ENCODE results near the gene OR51F1. TPM values are rescaled to one million over a fixed set of nuclear protein-coding genes. Genes with fewer than 3 reads are reported as not detected.

The OR51F1 gene
- total RNA-seq, 4 donors from 2014 or later = not detected

DNA sequence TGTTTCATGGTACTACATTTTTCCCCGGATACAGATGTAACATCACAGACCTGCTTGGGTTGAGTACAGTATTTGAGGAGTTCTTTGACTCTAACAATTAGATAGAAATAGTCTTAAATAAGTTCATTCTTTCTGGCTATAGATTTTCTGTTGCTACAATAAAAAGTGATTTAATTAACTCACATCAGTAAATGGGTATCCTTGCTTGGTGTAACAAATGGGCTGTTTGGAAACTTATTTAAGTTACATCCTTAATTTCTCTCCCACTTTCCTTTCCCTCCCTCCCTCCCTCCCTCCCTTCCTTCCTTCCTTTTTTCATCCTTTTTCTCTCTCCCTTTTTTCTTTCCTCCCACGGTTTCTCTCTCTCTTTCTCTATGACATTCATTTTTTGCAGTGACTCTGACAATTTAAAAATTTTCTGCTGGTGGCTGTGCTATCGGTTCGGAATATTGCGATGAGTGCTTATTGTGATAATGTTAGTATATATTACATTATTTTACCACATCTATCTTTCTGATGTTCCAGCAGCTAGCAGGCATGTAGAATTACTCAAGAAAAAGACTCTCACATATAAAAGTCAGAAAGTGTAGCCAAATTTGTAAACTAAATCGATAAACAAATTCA, 3.2 kb downstream of the OR51F1 start:
- 85% methylated on average over 6 of the region's 6 CpGs for WGBS
- H3K4me3 ChIP-seq = no peak overlapping the region
- H3K36me3 ChIP-seq = no peaks in the 10 kb centered on the region
- no peaks in the 10 kb centered on the region for H3K4me1 ChIP-seq
- no peak for DNase-seq (ENCODE audit: extremely low spot score)
- no peak overlapping the region for H3K27ac ChIP-seq (replicated peaks in 1 of 4)
- TF ChIP-seq EP300 (IDR thresholded peaks at IDR 0.05) = no peak
- no peak for TF ChIP-seq POLR2AphosphoS5 (IDR thresholded peaks at IDR 0.05)
- TF ChIP-seq POLR2A (IDR thresholded peaks at IDR 0.05; ENCODE audit: low read depth) = no peak
- TF ChIP-seq, protein P1, sequence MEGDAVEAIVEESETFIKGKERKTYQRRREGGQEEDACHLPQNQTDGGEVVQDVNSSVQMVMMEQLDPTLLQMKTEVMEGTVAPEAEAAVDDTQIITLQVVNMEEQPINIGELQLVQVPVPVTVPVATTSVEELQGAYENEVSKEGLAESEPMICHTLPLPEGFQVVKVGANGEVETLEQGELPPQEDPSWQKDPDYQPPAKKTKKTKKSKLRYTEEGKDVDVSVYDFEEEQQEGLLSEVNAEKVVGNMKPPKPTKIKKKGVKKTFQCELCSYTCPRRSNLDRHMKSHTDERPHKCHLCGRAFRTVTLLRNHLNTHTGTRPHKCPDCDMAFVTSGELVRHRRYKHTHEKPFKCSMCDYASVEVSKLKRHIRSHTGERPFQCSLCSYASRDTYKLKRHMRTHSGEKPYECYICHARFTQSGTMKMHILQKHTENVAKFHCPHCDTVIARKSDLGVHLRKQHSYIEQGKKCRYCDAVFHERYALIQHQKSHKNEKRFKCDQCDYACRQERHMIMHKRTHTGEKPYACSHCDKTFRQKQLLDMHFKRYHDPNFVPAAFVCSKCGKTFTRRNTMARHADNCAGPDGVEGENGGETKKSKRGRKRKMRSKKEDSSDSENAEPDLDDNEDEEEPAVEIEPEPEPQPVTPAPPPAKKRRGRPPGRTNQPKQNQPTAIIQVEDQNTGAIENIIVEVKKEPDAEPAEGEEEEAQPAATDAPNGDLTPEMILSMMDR (IDR thresholded peaks at IDR 0.05) = no peak
- H3K9me3 ChIP-seq = no peaks in the 10 kb centered on the region
- intact Hi-C loops (cut with DNase I) = no loop called here
- no peaks in the 10 kb centered on the region for H3K27me3 ChIP-seq

DNA sequence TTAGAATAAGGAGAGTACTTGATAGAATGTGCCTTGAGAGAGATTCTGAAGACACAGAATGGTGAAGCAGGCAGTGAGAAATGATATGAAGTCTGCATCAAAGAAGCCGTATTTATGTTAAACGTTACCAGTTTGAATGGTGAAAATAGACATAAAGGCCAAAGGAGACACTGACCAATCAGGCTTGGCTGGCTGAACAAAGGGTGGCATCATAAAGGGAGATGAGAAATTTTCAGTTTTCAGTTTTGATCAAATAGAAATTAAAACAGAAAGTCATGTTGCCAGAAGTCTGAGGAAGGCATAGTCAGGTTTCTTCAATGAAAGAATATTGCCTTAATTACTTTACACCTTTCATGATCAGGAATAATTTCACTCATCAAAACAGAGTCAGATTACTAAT, 6.6 kb downstream of the OR51F1 start:
- intact Hi-C loops (cut with DNase I) = no loop called here
- no peak overlapping the region for H3K4me3 ChIP-seq
- WGBS = 74% methylated on average over 2 of the region's 2 CpGs
- no peaks in the 10 kb centered on the region for H3K4me1 ChIP-seq
- no peaks in the 10 kb centered on the region for H3K36me3 ChIP-seq
- H3K27ac ChIP-seq (replicated peaks in 1 of 4) = no peak overlapping the region
- no peak for DNase-seq (ENCODE audit: extremely low spot score)
- H3K27me3 ChIP-seq = no peaks in the 10 kb centered on the region
- TF ChIP-seq POLR2A (IDR thresholded peaks at IDR 0.05; ENCODE audit: low read depth) (no peak), POLR2AphosphoS5 (IDR thresholded peaks at IDR 0.05) (no peak), EP300 (IDR thresholded peaks at IDR 0.05) (no peak)
- TF ChIP-seq, protein P1 (IDR thresholded peaks at IDR 0.05) = no peak
- H3K9me3 ChIP-seq = no peaks in the 10 kb centered on the region

DNA sequence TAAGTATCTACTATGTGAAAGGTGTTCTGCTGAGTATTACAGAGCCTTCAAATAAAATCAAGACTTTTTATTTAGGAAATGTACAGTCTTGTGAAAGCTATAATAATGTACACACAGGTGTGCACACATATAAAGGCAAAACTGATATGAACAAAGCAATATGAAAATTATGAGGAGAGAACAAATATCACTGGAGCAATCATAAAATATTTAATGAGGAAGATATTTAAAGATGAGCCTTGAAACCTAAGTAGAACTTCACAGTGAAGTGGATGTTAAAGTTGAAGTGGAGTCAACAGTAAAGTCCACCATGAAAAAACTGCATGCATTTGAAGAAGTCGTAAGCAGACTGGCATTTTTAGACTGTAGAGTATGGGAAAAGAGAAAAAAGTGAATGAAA, 18.5 kb downstream of the OR51F1 start:
- H3K36me3 ChIP-seq = no peaks in the 10 kb centered on the region
- WGBS = 76% methylated on average over 1 of the region's 1 CpG
- H3K27me3 ChIP-seq = no peaks in the 10 kb centered on the region
- intact Hi-C loops (cut with DNase I) = no loop called here
- H3K9me3 ChIP-seq = no peaks in the 10 kb centered on the region
- H3K4me3 ChIP-seq = no peak overlapping the region
- no peaks in the 10 kb centered on the region for H3K4me1 ChIP-seq
- H3K27ac ChIP-seq (replicated peaks in 1 of 4) = no peak overlapping the region
- no peak for DNase-seq (ENCODE audit: extremely low spot score)
- TF ChIP-seq EP300 (IDR thresholded peaks at IDR 0.05) (no peak), POLR2A (IDR thresholded peaks at IDR 0.05; ENCODE audit: low read depth) (no peak), POLR2AphosphoS5 (IDR thresholded peaks at IDR 0.05) (no peak)
- TF ChIP-seq, protein P1 (IDR thresholded peaks at IDR 0.05) = no peak

DNA sequence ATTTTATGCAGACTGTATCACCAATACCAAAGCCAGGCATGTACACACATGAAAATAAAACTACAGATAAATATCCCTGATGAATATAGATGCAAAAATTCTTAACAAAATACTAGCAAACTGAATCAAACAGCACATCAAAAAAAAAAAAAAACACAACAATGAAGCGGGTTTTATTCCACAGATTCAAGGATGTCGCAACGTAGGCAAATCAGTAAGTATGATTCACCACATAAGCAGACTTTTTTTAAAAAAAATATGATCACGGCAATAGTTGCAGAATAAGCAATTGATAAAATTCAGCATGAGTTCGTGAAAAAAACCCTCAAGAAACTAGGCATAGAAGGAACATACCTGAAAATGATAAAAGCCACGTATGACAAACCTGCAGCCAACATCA, 21.3 kb downstream of the OR51F1 start:
- Histone ChIP-seq H3K27me3 (no peaks in the 10 kb centered on the region), H3K36me3 (no peaks in the 10 kb centered on the region), H3K9me3 (no peaks in the 10 kb centered on the region), H3K27ac (replicated peaks in 1 of 4) (no peak overlapping the region), H3K4me1 (no peaks in the 10 kb centered on the region), H3K4me3 (no peak overlapping the region)
- intact Hi-C loops (cut with DNase I) = no loop called here
- 75% methylated on average over 6 of the region's 6 CpGs for WGBS
- TF ChIP-seq POLR2A (IDR thresholded peaks at IDR 0.05; ENCODE audit: low read depth) (no peak), POLR2AphosphoS5 (IDR thresholded peaks at IDR 0.05) (no peak), EP300 (IDR thresholded peaks at IDR 0.05) (no peak)
- TF ChIP-seq, protein P1 (IDR thresholded peaks at IDR 0.05) = no peak
- no peak for DNase-seq (ENCODE audit: extremely low spot score)

DNA sequence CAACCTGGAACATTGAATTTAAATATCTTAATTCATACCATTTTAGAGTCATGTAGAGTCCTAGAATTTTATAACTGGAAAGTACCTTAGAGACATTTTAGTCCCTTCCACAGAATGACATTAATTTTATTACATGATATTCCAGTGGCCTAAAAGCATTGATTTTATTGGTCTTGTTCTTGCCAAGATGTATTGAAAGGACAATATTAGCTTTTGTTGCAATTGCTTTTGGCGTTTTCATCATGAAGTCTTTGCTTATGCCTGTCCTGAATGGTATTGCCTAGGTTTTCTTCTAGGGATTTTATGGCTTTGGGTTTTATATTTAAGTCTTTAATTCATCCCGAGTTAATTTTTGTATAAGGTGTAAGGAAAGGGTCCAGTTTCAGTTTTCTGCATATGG, 29.0 kb downstream of the OR51F1 start:
- H3K36me3 ChIP-seq = no peaks in the 10 kb centered on the region
- DNase-seq (ENCODE audit: extremely low spot score) = no peak
- H3K4me3 ChIP-seq = no peak overlapping the region
- intact Hi-C loops (cut with DNase I) = no loop called here
- 86% methylated on average over 2 of the region's 2 CpGs for WGBS
- no peaks in the 10 kb centered on the region for H3K9me3 ChIP-seq
- H3K27ac ChIP-seq (replicated peaks in 1 of 4) = no peak overlapping the region
- H3K4me1 ChIP-seq = no peaks in the 10 kb centered on the region
- TF ChIP-seq EP300 (IDR thresholded peaks at IDR 0.05) (no peak), POLR2A (IDR thresholded peaks at IDR 0.05; ENCODE audit: low read depth) (no peak), POLR2AphosphoS5 (IDR thresholded peaks at IDR 0.05) (no peak)
- TF ChIP-seq, protein P1 (IDR thresholded peaks at IDR 0.05) = no peak
- H3K27me3 ChIP-seq = peaks cover 0 to 3% (median 0%) of the 10 kb centered on the region in 4 donors

All from esophagus muscularis mucosa (tissue), 4 donors.